ENCODE measurements around the gene CYP2A13.

Gene CYP2A13

GRCh38 chr19:41106177-41106576 lies 17.9 kb downstream of the CYP2A13 start:
- no peaks in the 10 kb centered on the region for H3K79me2 ChIP-seq (ENCODE audit: control insufficient read depth, insufficient read depth, low read length, poor library complexity)
- no peaks in the 10 kb centered on the region for H3K79me1 ChIP-seq (ENCODE audit: low read length)
- no peak overlapping the region for H3K23ac ChIP-seq (ENCODE audit: low read length)
- no peaks in the 10 kb centered on the region for H3K36me3 ChIP-seq (ENCODE audit: control insufficient read depth in 1 of 2, insufficient read depth in 2 of 2, low read length in 2 of 2)
- no peak overlapping the region for H3K9ac ChIP-seq (ENCODE audit: low read length)
- no peaks in the 10 kb centered on the region for H3K9me3 ChIP-seq (ENCODE audit: insufficient read depth, low read depth, low read length)
- no peak overlapping the region for H4K91ac ChIP-seq (ENCODE audit: low read depth, low read length)
- no peak overlapping the region for H4K8ac ChIP-seq (ENCODE audit: low read depth, low read length)
- H3K27ac ChIP-seq (ENCODE audit: low read depth, low read length): no peak overlapping the region
- H2BK12ac ChIP-seq (ENCODE audit: low read length): no peak overlapping the region
- no peak overlapping the region for H2BK120ac ChIP-seq (ENCODE audit: insufficient read depth, low read length, poor library complexity)
- no peaks in the 10 kb centered on the region for H3K4me1 ChIP-seq (ENCODE audit: control insufficient read depth in 1 of 2, insufficient read depth in 2 of 2, low read length in 2 of 2)
- no peak for DNase-seq
- no peak overlapping the region for H4K12ac ChIP-seq (ENCODE audit: low read depth, low read length)
- no CpG with 5 or more reads among the region's 3 CpGs for WGBS (ENCODE audit: extremely low coverage, insufficient coverage, insufficient read length)
- no peak overlapping the region for H2AK5ac ChIP-seq (ENCODE audit: low read length)
- H3K4ac ChIP-seq (ENCODE audit: low read depth, low read length): no peak overlapping the region
- no peak overlapping the region for H3K18ac ChIP-seq (ENCODE audit: low read length)
- H3K4me3 ChIP-seq (ENCODE audit: low read depth, low read length): no peak overlapping the region
- H3K27me3 ChIP-seq (ENCODE audit: insufficient read depth, low read length): no peaks in the 10 kb centered on the region
- no peak overlapping the region for H2AFZ ChIP-seq (ENCODE audit: insufficient read depth, low read length, poor library complexity)
- H3K4me2 ChIP-seq (ENCODE audit: low read length): no peak overlapping the region
- no peak overlapping the region for H3K14ac ChIP-seq (ENCODE audit: low read length)
- no peak overlapping the region for H2BK5ac ChIP-seq (ENCODE audit: low read depth, low read length, poor library complexity)

GRCh38 chr19:41111296-41111695 lies 23.0 kb downstream of the CYP2A13 start:
- WGBS (ENCODE audit: extremely low coverage, insufficient coverage, insufficient read length): no CpG with 5 or more reads among the region's 9 CpGs
- Histone ChIP-seq H3K18ac (ENCODE audit: low read length) (no peak overlapping the region), H3K23ac (ENCODE audit: low read length) (no peak overlapping the region), H2AFZ (ENCODE audit: insufficient read depth, low read length, poor library complexity) (no peak overlapping the region), H3K4ac (ENCODE audit: low read depth, low read length) (no peak overlapping the region), H4K12ac (ENCODE audit: low read depth, low read length) (no peak overlapping the region), H2BK5ac (ENCODE audit: low read depth, low read length, poor library complexity) (no peak overlapping the region), H4K91ac (ENCODE audit: low read depth, low read length) (no peak overlapping the region), H2AK5ac (ENCODE audit: low read length) (no peak overlapping the region), H3K4me1 (ENCODE audit: control insufficient read depth in 1 of 2, insufficient read depth in 2 of 2, low read length in 2 of 2) (no peaks in the 10 kb centered on the region), H4K8ac (ENCODE audit: low read depth, low read length) (no peak overlapping the region), H3K4me3 (ENCODE audit: low read depth, low read length) (no peak overlapping the region), H3K4me2 (ENCODE audit: low read length) (no peak overlapping the region), H2BK120ac (ENCODE audit: insufficient read depth, low read length, poor library complexity) (no peak overlapping the region), H3K79me1 (ENCODE audit: low read length) (no peaks in the 10 kb centered on the region), H3K27me3 (ENCODE audit: insufficient read depth, low read length) (no peaks in the 10 kb centered on the region), H2BK12ac (ENCODE audit: low read length) (no peak overlapping the region), H3K9me3 (ENCODE audit: insufficient read depth, low read depth, low read length) (peaks cover 4% of the 10 kb centered on the region), H3K36me3 (ENCODE audit: control insufficient read depth in 1 of 2, insufficient read depth in 2 of 2, low read length in 2 of 2) (no peaks in the 10 kb centered on the region), H3K14ac (ENCODE audit: low read length) (no peak overlapping the region), H3K9ac (ENCODE audit: low read length) (no peak overlapping the region), H3K79me2 (ENCODE audit: control insufficient read depth, insufficient read depth, low read length, poor library complexity) (no peaks in the 10 kb centered on the region), H3K27ac (ENCODE audit: low read depth, low read length) (no peak overlapping the region)
- DNase-seq: no peak

GRCh38 chr19:41111750-41112295 lies 23.6 kb downstream of the CYP2A13 start:
- Histone ChIP-seq H3K4ac (ENCODE audit: low read depth, low read length) (no peak overlapping the region), H3K23ac (ENCODE audit: low read length) (no peak overlapping the region), H4K12ac (ENCODE audit: low read depth, low read length) (no peak overlapping the region), H4K8ac (ENCODE audit: low read depth, low read length) (no peak overlapping the region), H3K4me3 (ENCODE audit: low read depth, low read length) (no peak overlapping the region), H2BK12ac (ENCODE audit: low read length) (no peak overlapping the region), H3K27ac (ENCODE audit: low read depth, low read length) (no peak overlapping the region), H3K9ac (ENCODE audit: low read length) (no peak overlapping the region), H2AK5ac (ENCODE audit: low read length) (no peak overlapping the region), H2BK120ac (ENCODE audit: insufficient read depth, low read length, poor library complexity) (no peak overlapping the region), H3K4me1 (ENCODE audit: control insufficient read depth in 1 of 2, insufficient read depth in 2 of 2, low read length in 2 of 2) (no peaks in the 10 kb centered on the region), H2AFZ (ENCODE audit: insufficient read depth, low read length, poor library complexity) (no peak overlapping the region), H2BK5ac (ENCODE audit: low read depth, low read length, poor library complexity) (no peak overlapping the region), H3K36me3 (ENCODE audit: control insufficient read depth in 1 of 2, insufficient read depth in 2 of 2, low read length in 2 of 2) (no peaks in the 10 kb centered on the region), H4K91ac (ENCODE audit: low read depth, low read length) (no peak overlapping the region), H3K4me2 (ENCODE audit: low read length) (no peak overlapping the region), H3K79me2 (ENCODE audit: control insufficient read depth, insufficient read depth, low read length, poor library complexity) (no peaks in the 10 kb centered on the region), H3K27me3 (ENCODE audit: insufficient read depth, low read length) (no peaks in the 10 kb centered on the region), H3K9me3 (ENCODE audit: insufficient read depth, low read depth, low read length) (peaks cover 4% of the 10 kb centered on the region), H3K14ac (ENCODE audit: low read length) (no peak overlapping the region), H3K79me1 (ENCODE audit: low read length) (no peaks in the 10 kb centered on the region), H3K18ac (ENCODE audit: low read length) (no peak overlapping the region)
- WGBS (ENCODE audit: extremely low coverage, insufficient coverage, insufficient read length): no CpG with 5 or more reads among the region's 5 CpGs
- no peak for DNase-seq

DNA sequence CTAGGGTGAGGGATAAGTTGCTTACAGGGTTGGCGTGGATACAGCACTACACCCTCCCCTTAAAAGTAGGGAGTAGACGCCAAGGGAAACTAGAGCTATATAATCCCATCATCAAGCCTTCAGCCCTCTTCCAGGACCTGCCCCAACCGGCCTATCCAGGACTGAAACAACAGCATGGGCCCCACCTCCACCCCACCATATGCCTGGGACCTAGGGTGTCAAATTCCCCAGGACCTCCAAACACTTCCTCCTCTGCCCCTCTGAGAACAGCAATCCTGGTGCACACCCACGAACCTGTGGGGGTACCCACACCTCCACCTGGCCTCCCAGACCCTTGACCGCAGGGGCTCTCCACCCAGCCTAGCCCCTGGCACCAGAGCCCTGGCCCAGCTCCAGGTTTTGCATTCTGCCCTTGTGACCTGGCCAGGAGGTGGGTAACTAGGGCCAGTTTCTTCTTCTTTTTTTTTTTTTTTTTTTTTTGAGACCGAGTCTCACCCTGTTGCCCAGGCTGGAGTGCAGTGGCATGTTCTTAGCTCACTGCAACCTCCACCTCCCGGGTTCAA lies 24.6 kb downstream of the CYP2A13 start:
- no CpG with 5 or more reads among the region's 7 CpGs for WGBS (ENCODE audit: extremely low coverage, insufficient coverage, insufficient read length)
- Histone ChIP-seq H2AFZ (ENCODE audit: insufficient read depth, low read length, poor library complexity) (no peak overlapping the region), H3K4me3 (ENCODE audit: low read depth, low read length) (no peak overlapping the region)

More for the DNA sequence above, 24.6 kb downstream of the CYP2A13 start:
- Histone ChIP-seq H3K27ac (ENCODE audit: low read depth, low read length) (no peak overlapping the region), H4K8ac (ENCODE audit: low read depth, low read length) (no peak overlapping the region), H3K27me3 (ENCODE audit: insufficient read depth, low read length) (no peaks in the 10 kb centered on the region), H3K9ac (ENCODE audit: low read length) (no peak overlapping the region), H3K36me3 (ENCODE audit: control insufficient read depth in 1 of 2, insufficient read depth in 2 of 2, low read length in 2 of 2) (no peaks in the 10 kb centered on the region), H3K4ac (ENCODE audit: low read depth, low read length) (no peak overlapping the region), H2BK5ac (ENCODE audit: low read depth, low read length, poor library complexity) (no peak overlapping the region), H3K23ac (ENCODE audit: low read length) (no peak overlapping the region), H3K18ac (ENCODE audit: low read length) (no peak overlapping the region), H3K14ac (ENCODE audit: low read length) (no peak overlapping the region), H4K12ac (ENCODE audit: low read depth, low read length) (no peak overlapping the region), H4K91ac (ENCODE audit: low read depth, low read length) (no peak overlapping the region), H3K79me2 (ENCODE audit: control insufficient read depth, insufficient read depth, low read length, poor library complexity) (no peaks in the 10 kb centered on the region), H2BK12ac (ENCODE audit: low read length) (no peak overlapping the region), H2AK5ac (ENCODE audit: low read length) (no peak overlapping the region), H3K4me1 (ENCODE audit: control insufficient read depth in 1 of 2, insufficient read depth in 2 of 2, low read length in 2 of 2) (no peaks in the 10 kb centered on the region), H2BK120ac (ENCODE audit: insufficient read depth, low read length, poor library complexity) (no peak overlapping the region), H3K4me2 (ENCODE audit: low read length) (no peak overlapping the region), H3K9me3 (ENCODE audit: insufficient read depth, low read depth, low read length) (peaks cover 4% of the 10 kb centered on the region), H3K79me1 (ENCODE audit: low read length) (no peaks in the 10 kb centered on the region)
- DNase-seq: no peak
